Activated B cell treated with CpG ODN at 0.5 μM for 24 hours (primary cell): Measurements from ENCODE around the gene KCNJ6. TPM values are rescaled to one million over a fixed set of nuclear protein-coding genes. Genes with fewer than 3 reads are reported as not detected.

Experiments used
- ATAC-seq: fragments of 200-7000 bp; cut with Tn5 transposase; one replicate; pipeline ENCODE4 v1.10.0; 2021; ENCODE audit warnings: low read depth, mild to moderate bottlenecking, moderate library complexity
- CTCF ChIA-PET: fragments of 350-600 bp; sonication (Branson Sonifier 250); formaldehyde crosslinking; loops from one replicate; lab custom pipeline; 2021; ENCODE audit warnings: antibody characterized with exemption; lab: Charles Lee
- POLR2A ChIA-PET: fragments of 350-600 bp; sonication (Branson Sonifier 250); formaldehyde crosslinking; loops from one replicate; lab custom pipeline; 2021; ENCODE audit warnings: antibody characterized with exemption; lab: Charles Lee
- DNase-seq: peaks from one replicate; pipeline ENCODE4 v3.0.0; 2022
- H3K27ac Mint-ChIP-seq: one replicate; pipeline ENCODE4 v1.8.0; 2020; ENCODE audit warnings: mixed read lengths
- H3K27me3 Mint-ChIP-seq: one replicate; pipeline ENCODE4 v1.8.0; 2021; ENCODE audit warnings: mixed read lengths
- H3K36me3 Mint-ChIP-seq: one replicate; pipeline ENCODE4 v1.8.0; 2021; ENCODE audit warnings: low read depth, mixed read lengths
- H3K4me1 Mint-ChIP-seq: one replicate; pipeline ENCODE4 v1.8.0; 2021; ENCODE audit warnings: mixed read lengths
- H3K4me3 Mint-ChIP-seq: one replicate; pipeline ENCODE4 v1.8.0; 2020; ENCODE audit warnings: mild to moderate bottlenecking, mixed read lengths
- H3K9me3 Mint-ChIP-seq: one replicate; pipeline ENCODE4 v1.8.0; 2020; ENCODE audit warnings: mixed read lengths
- intact Hi-C: fragments of 100-400 bp; cut with micrococcal nuclease; formaldehyde crosslinking; loops from one replicate; pipeline ENCODE4 v1.15.1; 2024
- total RNA-seq: library from RNA; stranded (reverse); gene quantifications from 2 replicates; pipeline ENCODE4 v1.2.3, GENCODE V29; 2022
- TF ChIP-seq, protein P1 (sequence below): fragments of 200-600 bp; IDR thresholded peaks from one replicate; pipeline ENCODE4 v1.8.0; 2022; ENCODE audit warnings: antibody characterized with exemption, mild to moderate bottlenecking

KCNJ6 gene
- total RNA-seq, 1 donor from 2014 or later = not detected

DNA sequence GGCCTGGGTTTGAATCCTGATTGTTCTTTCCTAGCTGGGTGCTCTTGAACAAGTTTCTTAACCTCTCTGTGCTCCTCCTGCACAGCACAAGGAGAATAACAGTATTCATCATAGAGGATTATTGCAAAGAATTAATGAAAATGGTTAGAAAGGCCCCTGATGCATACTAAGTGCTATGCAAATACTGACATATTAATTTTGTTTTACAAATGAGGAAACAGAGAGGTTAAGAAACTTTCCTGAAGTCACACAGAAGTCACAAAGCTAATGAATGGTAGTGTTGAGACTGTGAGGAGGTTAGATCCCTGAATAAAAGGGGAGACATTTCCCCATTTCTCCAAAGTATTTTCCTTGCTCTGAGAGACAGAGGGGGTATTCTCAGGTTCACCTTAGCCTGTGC is 99.0 kb downstream of the KCNJ6 start:
- H3K36me3 Mint-ChIP-seq = no peaks in the 10 kb centered on the region
- no peak for DNase-seq
- H3K4me3 Mint-ChIP-seq = no peak overlapping the region
- H3K9me3 Mint-ChIP-seq = peaks cover 8% of the 10 kb centered on the region
- H3K4me1 Mint-ChIP-seq = no peaks in the 10 kb centered on the region
- ChIA-PET CTCF (no interaction called here), POLR2A (no interaction called here)
- TF ChIP-seq, protein P1, sequence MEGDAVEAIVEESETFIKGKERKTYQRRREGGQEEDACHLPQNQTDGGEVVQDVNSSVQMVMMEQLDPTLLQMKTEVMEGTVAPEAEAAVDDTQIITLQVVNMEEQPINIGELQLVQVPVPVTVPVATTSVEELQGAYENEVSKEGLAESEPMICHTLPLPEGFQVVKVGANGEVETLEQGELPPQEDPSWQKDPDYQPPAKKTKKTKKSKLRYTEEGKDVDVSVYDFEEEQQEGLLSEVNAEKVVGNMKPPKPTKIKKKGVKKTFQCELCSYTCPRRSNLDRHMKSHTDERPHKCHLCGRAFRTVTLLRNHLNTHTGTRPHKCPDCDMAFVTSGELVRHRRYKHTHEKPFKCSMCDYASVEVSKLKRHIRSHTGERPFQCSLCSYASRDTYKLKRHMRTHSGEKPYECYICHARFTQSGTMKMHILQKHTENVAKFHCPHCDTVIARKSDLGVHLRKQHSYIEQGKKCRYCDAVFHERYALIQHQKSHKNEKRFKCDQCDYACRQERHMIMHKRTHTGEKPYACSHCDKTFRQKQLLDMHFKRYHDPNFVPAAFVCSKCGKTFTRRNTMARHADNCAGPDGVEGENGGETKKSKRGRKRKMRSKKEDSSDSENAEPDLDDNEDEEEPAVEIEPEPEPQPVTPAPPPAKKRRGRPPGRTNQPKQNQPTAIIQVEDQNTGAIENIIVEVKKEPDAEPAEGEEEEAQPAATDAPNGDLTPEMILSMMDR = no peak
- H3K27me3 Mint-ChIP-seq = no peaks in the 10 kb centered on the region
- no peak for ATAC-seq
- intact Hi-C loops = no loop called here
- H3K27ac Mint-ChIP-seq = no peak overlapping the region

DNA sequence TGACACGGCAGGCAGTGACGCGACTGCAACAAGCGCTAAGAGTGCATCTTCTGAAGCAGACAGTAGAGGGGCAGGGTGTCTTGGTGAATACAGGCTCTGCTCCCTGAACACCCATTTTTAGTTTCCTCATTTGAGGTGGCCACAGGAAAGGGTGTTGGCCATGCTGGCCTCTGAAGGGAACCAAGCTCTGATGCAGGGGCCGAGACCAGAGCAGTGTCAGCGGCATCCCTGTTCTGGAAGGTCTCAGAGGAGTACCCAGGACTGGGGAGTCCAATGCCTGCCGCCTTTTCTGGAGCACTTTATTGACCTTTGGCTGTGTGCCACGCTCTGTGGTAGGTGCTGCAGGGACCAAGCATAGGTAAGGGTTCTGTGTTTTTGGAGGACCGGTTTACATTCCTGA is 100.4 kb downstream of the KCNJ6 start:
- Mint-ChIP-seq H3K27me3 (no peaks in the 10 kb centered on the region), H3K36me3 (no peaks in the 10 kb centered on the region), H3K27ac (no peak overlapping the region), H3K4me3 (no peak overlapping the region), H3K4me1 (no peaks in the 10 kb centered on the region), H3K9me3 (peaks cover 11% of the 10 kb centered on the region)
- ChIA-PET POLR2A (no interaction called here), CTCF (no interaction called here)
- DNase-seq (no peak), ATAC-seq (no peak)
- intact Hi-C loops = no loop called here
- TF ChIP-seq, protein P1 = no peak

DNA sequence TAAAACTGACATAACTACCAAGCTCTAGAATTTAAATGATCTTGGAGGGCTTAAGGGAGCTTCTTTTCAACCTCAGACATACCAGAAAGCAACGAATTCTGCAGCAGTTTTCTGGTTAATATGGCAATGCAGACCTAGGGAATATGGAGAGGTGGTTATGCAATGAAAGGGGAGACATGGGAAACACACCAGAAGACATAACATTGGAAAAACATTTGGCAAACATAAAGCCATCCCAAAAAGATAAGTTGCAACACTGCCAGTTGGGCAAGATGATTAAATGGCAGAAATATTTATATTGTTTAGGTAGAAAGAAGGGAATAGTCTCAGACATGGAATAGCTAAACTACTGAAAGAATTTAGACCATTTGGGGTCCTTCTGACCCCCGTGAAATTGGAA is 104.5 kb downstream of the KCNJ6 start:
- no peaks in the 10 kb centered on the region for H3K4me1 Mint-ChIP-seq
- no peak for DNase-seq
- CTCF ChIA-PET = no interaction called here
- no peaks in the 10 kb centered on the region for H3K27me3 Mint-ChIP-seq
- POLR2A ChIA-PET = interaction anchor here (0.6 kb wide), 1 partner anchor 82 kb away, joined by 5 read pairs; no protein-coding TSS in a partner anchor
- no peak for ATAC-seq
- intact Hi-C loops = no loop called here
- TF ChIP-seq, protein P1 = no peak
- H3K36me3 Mint-ChIP-seq = no peaks in the 10 kb centered on the region
- peaks cover 11% of the 10 kb centered on the region for H3K9me3 Mint-ChIP-seq
- no peak overlapping the region for H3K27ac Mint-ChIP-seq
- no peak overlapping the region for H3K4me3 Mint-ChIP-seq

DNA sequence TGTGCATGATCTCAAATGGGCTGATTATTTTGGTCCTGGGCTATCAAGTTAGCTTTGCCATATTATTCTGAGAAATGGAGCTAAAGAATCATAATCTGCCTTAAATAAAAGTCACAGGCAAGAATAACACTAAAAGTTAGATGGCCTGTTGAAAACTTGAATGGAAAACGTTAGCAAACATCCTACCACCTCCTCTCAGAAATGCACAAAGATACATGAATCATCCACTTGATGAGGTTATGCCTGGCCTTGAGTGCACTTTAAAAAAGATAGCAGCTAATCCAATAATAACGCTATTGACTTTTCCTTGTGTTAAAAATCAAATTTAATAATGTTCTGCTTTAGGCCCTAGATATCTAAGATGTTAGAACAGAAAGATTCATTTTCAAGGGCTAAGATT is 108.0 kb downstream of the KCNJ6 start:
- Mint-ChIP-seq H3K9me3 (peaks cover 9% of the 10 kb centered on the region), H3K4me3 (no peak overlapping the region), H3K27me3 (no peaks in the 10 kb centered on the region), H3K4me1 (no peaks in the 10 kb centered on the region), H3K36me3 (no peaks in the 10 kb centered on the region), H3K27ac (no peak overlapping the region)
- ATAC-seq = no peak
- intact Hi-C loops = no loop called here
- TF ChIP-seq, protein P1 = no peak
- POLR2A ChIA-PET = no interaction called here
- CTCF ChIA-PET = no interaction called here
- no peak for DNase-seq

DNA sequence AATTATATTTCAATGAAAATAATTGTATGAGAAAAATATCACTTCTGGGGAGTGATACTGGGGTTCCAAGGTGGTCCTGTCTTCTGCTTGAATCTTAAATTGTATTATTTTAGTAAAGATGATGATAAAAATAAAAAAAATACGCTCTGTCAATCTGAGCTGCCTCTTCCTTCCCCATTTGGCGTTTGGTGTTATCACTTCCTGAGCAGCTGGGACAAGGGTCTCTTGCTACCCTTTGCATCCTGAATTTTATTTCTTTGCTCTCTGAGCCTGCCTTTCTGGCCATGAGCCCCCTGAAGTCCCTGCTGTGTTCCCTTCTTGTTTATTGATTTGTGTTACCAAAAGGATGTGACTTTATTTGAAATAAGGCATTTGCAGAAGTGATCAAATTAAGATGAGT is 111.0 kb downstream of the KCNJ6 start:
- no peak overlapping the region for H3K27ac Mint-ChIP-seq
- H3K27me3 Mint-ChIP-seq = no peaks in the 10 kb centered on the region
- ChIA-PET CTCF (no interaction called here), POLR2A (no interaction called here)
- no peak for ATAC-seq
- peaks cover 5% of the 10 kb centered on the region for H3K9me3 Mint-ChIP-seq
- H3K4me1 Mint-ChIP-seq = no peaks in the 10 kb centered on the region
- no peak overlapping the region for H3K4me3 Mint-ChIP-seq
- TF ChIP-seq, protein P1 = no peak
- intact Hi-C loops = no loop called here
- DNase-seq = no peak
- H3K36me3 Mint-ChIP-seq = no peaks in the 10 kb centered on the region
